ENCODE measurements around the gene KRTAP5-1. TPM values are rescaled to one million over a fixed set of nuclear protein-coding genes. Genes with fewer than 3 reads are reported as not detected.

The KRTAP5-1 gene
- total RNA-seq, 1 donor from 2014 or later, result not detected

DNA sequence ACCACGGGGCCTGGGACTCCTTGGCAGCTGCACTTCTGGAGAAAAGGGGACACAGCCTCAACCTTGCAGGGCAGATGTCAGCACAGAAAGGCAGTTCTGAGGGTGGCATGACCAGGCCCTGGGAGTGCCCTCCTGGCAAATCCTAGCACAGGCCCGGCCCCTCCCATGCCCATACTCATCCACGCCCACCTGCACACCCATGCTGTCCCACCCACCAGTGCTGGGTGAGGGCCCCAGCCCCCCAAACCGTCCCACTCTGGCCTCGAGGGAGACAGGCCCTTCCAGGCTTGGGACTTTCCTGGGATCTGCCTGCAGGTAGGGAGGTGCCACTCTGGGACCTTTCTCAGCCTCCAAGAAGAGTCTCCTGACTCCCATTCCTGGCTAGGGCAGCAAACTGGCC, 23.1 kb downstream of the KRTAP5-1 start:
- peaks cover 11% of the 10 kb centered on the region for H3K27me3 Mint-ChIP-seq

DNA sequence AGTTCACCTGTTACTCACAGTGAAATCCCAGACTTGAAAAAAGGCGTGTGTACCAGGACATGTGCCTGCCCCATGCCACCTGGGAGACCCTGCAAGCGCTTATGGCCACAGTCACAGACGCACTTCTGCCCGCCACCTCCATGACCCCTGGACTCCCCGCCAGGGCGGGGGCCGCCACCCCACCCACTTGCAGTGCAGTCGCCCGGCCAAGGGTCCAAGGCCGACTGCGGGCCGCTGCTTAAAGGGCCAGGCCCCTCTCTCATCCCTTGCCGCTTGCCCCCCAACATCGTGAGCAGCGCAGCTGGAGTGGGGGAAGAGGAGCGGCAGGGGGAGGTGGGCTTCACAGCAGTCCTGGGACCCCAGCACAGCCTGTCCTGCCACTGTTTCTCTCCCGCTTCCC, 23.8 kb downstream of the KRTAP5-1 start:
- TF ChIP-seq, protein P1, sequence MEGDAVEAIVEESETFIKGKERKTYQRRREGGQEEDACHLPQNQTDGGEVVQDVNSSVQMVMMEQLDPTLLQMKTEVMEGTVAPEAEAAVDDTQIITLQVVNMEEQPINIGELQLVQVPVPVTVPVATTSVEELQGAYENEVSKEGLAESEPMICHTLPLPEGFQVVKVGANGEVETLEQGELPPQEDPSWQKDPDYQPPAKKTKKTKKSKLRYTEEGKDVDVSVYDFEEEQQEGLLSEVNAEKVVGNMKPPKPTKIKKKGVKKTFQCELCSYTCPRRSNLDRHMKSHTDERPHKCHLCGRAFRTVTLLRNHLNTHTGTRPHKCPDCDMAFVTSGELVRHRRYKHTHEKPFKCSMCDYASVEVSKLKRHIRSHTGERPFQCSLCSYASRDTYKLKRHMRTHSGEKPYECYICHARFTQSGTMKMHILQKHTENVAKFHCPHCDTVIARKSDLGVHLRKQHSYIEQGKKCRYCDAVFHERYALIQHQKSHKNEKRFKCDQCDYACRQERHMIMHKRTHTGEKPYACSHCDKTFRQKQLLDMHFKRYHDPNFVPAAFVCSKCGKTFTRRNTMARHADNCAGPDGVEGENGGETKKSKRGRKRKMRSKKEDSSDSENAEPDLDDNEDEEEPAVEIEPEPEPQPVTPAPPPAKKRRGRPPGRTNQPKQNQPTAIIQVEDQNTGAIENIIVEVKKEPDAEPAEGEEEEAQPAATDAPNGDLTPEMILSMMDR (IDR thresholded peaks at IDR 0.05), result no peak
- Mint-ChIP-seq H3K4me1 (no peaks in the 10 kb centered on the region), H3K9me3 (no peaks in the 10 kb centered on the region), H3K4me3 (no peak overlapping the region), H3K27ac (no peak overlapping the region), H3K36me3 (ENCODE audit: low read depth) (peaks cover 2% of the 10 kb centered on the region), H3K27me3 (peaks cover 11% of the 10 kb centered on the region)
- intact Hi-C loops (cut with micrococcal nuclease), result no loop called here
- ChIA-PET CTCF (no interaction called here), POLR2A (no interaction called here)
- DNase-seq, result no peak
- ATAC-seq (ENCODE audit: low read depth), result no peak

More for the DNA sequence above, 23.1 kb downstream of the KRTAP5-1 start:
- no peaks in the 10 kb centered on the region for H3K9me3 Mint-ChIP-seq
- H3K4me3 Mint-ChIP-seq, result no peak overlapping the region
- POLR2A ChIA-PET, result no interaction called here
- ATAC-seq (ENCODE audit: low read depth) (no peak), DNase-seq (no peak)
- CTCF ChIA-PET, result no interaction called here
- intact Hi-C loops (cut with micrococcal nuclease), result no loop called here
- H3K27ac Mint-ChIP-seq, result no peak overlapping the region
- no peaks in the 10 kb centered on the region for H3K4me1 Mint-ChIP-seq
- TF ChIP-seq, protein P1 (IDR thresholded peaks at IDR 0.05), result no peak
- peaks cover 2% of the 10 kb centered on the region for H3K36me3 Mint-ChIP-seq (ENCODE audit: low read depth)

DNA sequence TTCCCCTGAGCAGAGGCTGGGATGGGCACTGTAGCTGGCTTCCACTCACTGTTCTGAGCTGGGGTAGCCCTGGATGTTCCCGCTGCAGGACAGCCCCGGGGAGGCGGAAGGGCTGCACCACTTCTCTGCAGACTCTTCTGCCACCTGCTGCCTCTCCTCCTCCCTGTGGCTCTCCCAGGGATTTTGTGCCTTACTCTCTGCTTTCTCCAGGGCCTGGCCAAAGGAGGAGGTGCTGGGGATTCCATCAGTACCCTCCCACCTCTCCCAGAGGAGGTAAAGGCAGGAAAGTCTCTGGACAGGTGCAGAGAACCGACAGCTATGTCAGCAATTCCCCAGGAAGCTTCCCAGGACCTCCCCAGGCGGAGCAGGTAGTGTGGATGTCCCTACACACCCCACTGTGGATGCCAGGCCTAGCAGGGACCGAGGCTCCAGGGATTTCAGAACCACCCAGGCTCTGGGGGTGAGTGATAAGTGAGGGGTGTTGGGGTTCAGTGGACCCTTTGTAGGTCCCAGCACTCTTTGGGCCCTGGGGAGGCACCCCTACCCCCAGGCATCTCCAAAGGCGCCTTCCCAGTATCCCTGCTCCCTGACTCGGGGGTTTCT, 24.3 kb downstream of the KRTAP5-1 start:
- H3K4me3 Mint-ChIP-seq, result no peak overlapping the region
- no peak for ATAC-seq (ENCODE audit: low read depth)
- H3K9me3 Mint-ChIP-seq, result no peaks in the 10 kb centered on the region
- no peaks in the 10 kb centered on the region for H3K4me1 Mint-ChIP-seq
- intact Hi-C loops (cut with micrococcal nuclease), result no loop called here
- TF ChIP-seq, protein P1 (IDR thresholded peaks at IDR 0.05), result no peak
- no peak overlapping the region for H3K27ac Mint-ChIP-seq
- POLR2A ChIA-PET, result no interaction called here
- H3K27me3 Mint-ChIP-seq, result peaks cover 12% of the 10 kb centered on the region
- no peak for DNase-seq
- peaks cover 2% of the 10 kb centered on the region for H3K36me3 Mint-ChIP-seq (ENCODE audit: low read depth)
- CTCF ChIA-PET, result no interaction called here

DNA sequence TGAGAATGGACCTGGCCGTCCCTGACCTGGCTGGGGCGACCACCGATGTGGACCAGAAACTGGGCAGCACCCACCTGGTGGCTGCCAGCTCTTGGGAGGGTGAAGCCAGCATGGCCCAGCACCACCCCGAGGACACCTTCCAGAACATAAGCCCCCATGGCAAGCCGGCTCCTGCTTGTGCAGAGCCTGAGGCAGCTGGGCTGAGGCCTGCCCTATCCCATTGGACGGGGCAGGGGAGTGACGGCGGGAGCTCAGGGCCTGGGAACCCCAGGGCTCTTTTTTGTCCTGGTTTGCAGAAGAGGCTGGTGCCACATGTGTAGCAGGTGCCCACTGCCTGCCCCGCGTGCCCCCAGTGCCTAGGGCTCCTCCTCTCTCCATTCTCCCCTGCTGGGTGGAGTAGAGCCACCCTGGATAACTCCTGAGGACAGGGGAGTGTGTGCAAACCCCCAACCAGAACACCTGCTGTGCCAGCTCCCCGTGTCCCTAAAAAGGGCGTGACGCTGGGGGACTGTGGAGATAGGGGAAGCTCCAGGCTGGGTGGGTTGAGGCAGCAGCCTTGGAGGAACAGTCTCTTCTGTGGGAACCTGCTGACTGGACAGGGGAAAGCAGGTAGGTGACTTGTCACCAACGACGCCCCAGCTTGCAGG, 25.0 kb downstream of the KRTAP5-1 start:
- no peak overlapping the region for H3K27ac Mint-ChIP-seq
- TF ChIP-seq, protein P1 (IDR thresholded peaks at IDR 0.05), result no peak
- DNase-seq, result no peak
- ChIA-PET POLR2A (no interaction called here), CTCF (no interaction called here)
- peaks cover 2% of the 10 kb centered on the region for H3K36me3 Mint-ChIP-seq (ENCODE audit: low read depth)
- no peak overlapping the region for H3K4me3 Mint-ChIP-seq
- peaks cover 13% of the 10 kb centered on the region for H3K27me3 Mint-ChIP-seq
- intact Hi-C loops (cut with micrococcal nuclease), result no loop called here
- no peaks in the 10 kb centered on the region for H3K4me1 Mint-ChIP-seq
- no peaks in the 10 kb centered on the region for H3K9me3 Mint-ChIP-seq
- ATAC-seq (ENCODE audit: low read depth), result no peak

DNA sequence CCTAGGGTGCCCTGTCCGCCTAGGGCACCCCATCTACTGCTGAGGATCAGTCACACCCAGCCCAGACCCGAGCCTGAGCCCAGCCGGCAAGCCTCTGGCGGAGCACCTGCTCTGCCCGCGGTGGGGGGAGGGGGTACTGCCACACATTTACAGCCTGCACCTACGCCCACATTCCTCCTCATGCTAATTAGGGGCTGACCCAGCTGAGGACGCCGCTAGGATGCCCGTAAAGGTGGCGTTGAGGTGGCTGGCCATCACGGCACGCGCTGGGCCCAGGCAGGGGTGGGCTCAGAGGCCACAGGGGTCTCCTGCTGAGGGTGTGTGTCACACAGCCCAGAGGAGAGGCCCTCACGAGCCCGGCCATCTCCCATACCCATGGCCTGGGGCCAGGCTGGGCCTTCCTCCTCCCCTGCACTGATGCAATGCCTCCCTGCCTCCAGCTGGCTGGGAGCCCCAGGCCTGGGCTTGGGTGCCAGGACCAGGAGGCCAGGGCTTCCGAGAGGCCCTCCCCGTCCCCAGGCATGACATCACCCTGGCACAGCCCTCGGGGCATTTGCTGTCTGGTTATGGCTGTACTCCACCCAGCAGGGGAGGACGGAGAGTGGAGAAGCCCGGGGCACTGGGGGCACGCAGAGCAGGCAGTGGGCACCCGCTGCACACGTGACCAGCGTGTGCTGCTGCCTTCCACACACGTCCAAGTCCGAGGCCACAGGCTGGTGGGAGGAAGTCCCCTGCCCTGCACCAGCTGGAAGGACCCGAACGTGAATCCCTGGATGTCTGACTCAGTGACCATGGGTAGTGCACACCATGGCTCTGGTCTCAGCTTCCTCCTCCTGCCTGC, 25.8 kb downstream of the KRTAP5-1 start:
- intact Hi-C loops (cut with micrococcal nuclease), result no loop called here
- CTCF ChIA-PET, result interaction anchor here (0.6 kb wide), 1 partner anchor 484 kb away, joined by 5 read pairs; no protein-coding TSS in a partner anchor
- Mint-ChIP-seq H3K4me1 (no peaks in the 10 kb centered on the region), H3K36me3 (ENCODE audit: low read depth) (peaks cover 2% of the 10 kb centered on the region), H3K4me3 (no peak overlapping the region), H3K27ac (no peak overlapping the region), H3K27me3 (peaks cover 14% of the 10 kb centered on the region), H3K9me3 (no peaks in the 10 kb centered on the region)
- peak; percentile 79 for ATAC-seq (ENCODE audit: low read depth)
- POLR2A ChIA-PET, result interaction anchor here (0.6 kb wide), 1 partner anchor 15 kb away, joined by 4 read pairs; no protein-coding TSS in a partner anchor
- TF ChIP-seq, protein P1 (IDR thresholded peaks at IDR 0.05), result no peak
- no peak for DNase-seq
